CD4-positive, alpha-beta T cell (primary cell): ENCODE results near the gene PRICKLE2. TPM values are rescaled to one million over a fixed set of nuclear protein-coding genes. Genes with fewer than 3 reads are reported as not detected.

ENCODE experiments used
- ATAC-seq: fragments of 200-7000 bp; cut with Tn5 transposase; one replicate; pipeline ENCODE4 v1.10.0; 2022; ENCODE audit warnings: mild to moderate bottlenecking; ENCODE audit not compliant: poor library complexity
- CTCF ChIA-PET: fragments of 350-600 bp; sonication (Branson Sonifier 250); formaldehyde crosslinking; loops from one replicate; lab custom pipeline; 2021; ENCODE audit warnings: antibody characterized with exemption, inconsistent platforms; lab: Charles Lee
- POLR2A ChIA-PET: fragments of 350-600 bp; sonication (Branson Sonifier 250); formaldehyde crosslinking; loops from one replicate; lab custom pipeline; 2021; ENCODE audit warnings: antibody characterized with exemption, inconsistent platforms; lab: Charles Lee
- DNase-seq, 14 experiments: peaks; one replicate each; pipeline ENCODE4 v3.0.0-alpha.2; 2013 to 2020; ENCODE audit warnings: mixed read lengths in 2 of 14
- H3K27ac ChIP-seq, 2 donors: one replicate each; pipeline versions ENCODE4 v1.5.1 to v1.7.0; 2013; ENCODE audit warnings: low read length in 2 of 2, low read depth in 1 of 2, mild to moderate bottlenecking in 1 of 2
- H3K27me3 ChIP-seq, 2 experiments: 1 replicate in 1 of 2; 2 replicates in 1 of 2; pipeline versions ENCODE4 v1.6.1 to v1.7.0; 2013; ENCODE audit warnings: low read length in 2 of 2, control low read depth in 1 of 2, mild to moderate bottlenecking in 1 of 2, moderate library complexity in 1 of 2; ENCODE audit not compliant: insufficient read depth in 2 of 2, control insufficient read depth in 1 of 2
- H3K36me3 ChIP-seq: one replicate; pipeline ENCODE4 v1.6.1; 2013; ENCODE audit warnings: low read length, control low read depth; ENCODE audit not compliant: insufficient read depth
- H3K4me1 ChIP-seq: one replicate; pipeline ENCODE4 v1.6.1; 2013; ENCODE audit warnings: low read length, control low read depth; ENCODE audit not compliant: insufficient read depth
- H3K4me3 ChIP-seq: one replicate; pipeline ENCODE4 v1.5.1; 2013; ENCODE audit warnings: mild to moderate bottlenecking, low read length, moderate library complexity
- H3K9me3 ChIP-seq, 2 experiments: 1 replicate in 1 of 2; 2 replicates in 1 of 2; pipeline versions ENCODE4 v1.6.1 to v1.7.0; 2013; ENCODE audit warnings: low read length in 2 of 2, mild to moderate bottlenecking in 2 of 2, control low read depth in 1 of 2, moderate library complexity in 1 of 2; ENCODE audit not compliant: control insufficient read depth in 1 of 2, insufficient read depth in 1 of 2
- H3K27ac Mint-ChIP-seq: one replicate; pipeline ENCODE4 v1.8.0; 2020; ENCODE audit warnings: mixed read lengths
- H3K27me3 Mint-ChIP-seq: one replicate; pipeline ENCODE4 v1.8.0; 2021; ENCODE audit warnings: mixed read lengths
- H3K36me3 Mint-ChIP-seq: one replicate; pipeline ENCODE4 v1.8.0; 2021; ENCODE audit warnings: low read depth, mixed read lengths
- H3K4me1 Mint-ChIP-seq: one replicate; pipeline ENCODE4 v1.8.0; 2021; ENCODE audit warnings: low read depth, mixed read lengths
- H3K4me3 Mint-ChIP-seq: one replicate; pipeline ENCODE4 v1.8.0; 2020; ENCODE audit warnings: mild to moderate bottlenecking, mixed read lengths
- H3K9me3 Mint-ChIP-seq: one replicate; pipeline ENCODE4 v1.8.0; 2020; ENCODE audit warnings: mixed read lengths
- CTCF ChIP-seq: fragments of 200-600 bp; IDR thresholded peaks from one replicate; pipeline ENCODE4 v1.8.0; 2022; ENCODE audit warnings: antibody characterized with exemption, mild to moderate bottlenecking
- intact Hi-C, 2 experiments: fragments of 100-400 bp; cut with DNase I in 1 of 2; cut with micrococcal nuclease in 1 of 2; formaldehyde crosslinking; loops; one replicate each; pipeline versions ENCODE4 v1.15.1 to v1.9.0; 2023 to 2025; cut with DNase I, micrococcal nuclease
- total RNA-seq, 174 experiments: library from RNA in 2 of 174; stranded (reverse) in 2 of 174; gene quantifications; one replicate each; pipeline ENCODE4 v1.2.3 and lab custom pipeline; 2021 to 2026

Gene PRICKLE2
- total RNA-seq, 2 experiments from 2014 or later = not detected

GRCh38 chr3:64148955-64149653 lies 76.2 kb downstream of the PRICKLE2 start:
- no peak for TF ChIP-seq CTCF
- Histone ChIP-seq H3K27ac (no peak overlapping the region), H3K9me3 (peaks cover 0 to 14% of the 10 kb centered on the region in 2 experiments), H3K27me3 (no peaks in the 10 kb centered on the region), H3K36me3 (no peaks in the 10 kb centered on the region), H3K4me1 (no peaks in the 10 kb centered on the region), H3K4me3 (no peak overlapping the region)
- CTCF ChIA-PET = no interaction called here
- POLR2A ChIA-PET = no interaction called here
- Mint-ChIP-seq H3K4me1 (no peaks in the 10 kb centered on the region), H3K4me3 (no peak overlapping the region), H3K27me3 (peaks cover 9% of the 10 kb centered on the region), H3K36me3 (no peaks in the 10 kb centered on the region), H3K9me3 (no peaks in the 10 kb centered on the region), H3K27ac (no peak overlapping the region)
- DNase-seq (no peak), ATAC-seq (no peak)
- intact Hi-C loops = no loop called here

- Histone ChIP-seq H3K4me1 (no peaks in the 10 kb centered on the region), H3K27ac (no peak overlapping the region), H3K4me3 (no peak overlapping the region), H3K27me3 (no peaks in the 10 kb centered on the region), H3K9me3 (peaks cover 0 to 14% of the 10 kb centered on the region in 2 experiments), H3K36me3 (no peaks in the 10 kb centered on the region)
- intact Hi-C loops = no loop called here
- H3K36me3 Mint-ChIP-seq = no peaks in the 10 kb centered on the region
- H3K27me3 Mint-ChIP-seq = peaks cover 9% of the 10 kb centered on the region
- no peaks in the 10 kb centered on the region for H3K9me3 Mint-ChIP-seq
- POLR2A ChIA-PET = no interaction called here
- no peak overlapping the region for H3K27ac Mint-ChIP-seq
- no peaks in the 10 kb centered on the region for H3K4me1 Mint-ChIP-seq
- CTCF ChIA-PET = no interaction called here
- no peak for ATAC-seq
- DNase-seq = no peak
- H3K4me3 Mint-ChIP-seq = no peak overlapping the region
- TF ChIP-seq CTCF = no peak
Measured at GRCh38 chr3:64147211-64147610, 78.1 kb downstream of the PRICKLE2 start.

- H3K27me3 Mint-ChIP-seq = peaks cover 9% of the 10 kb centered on the region
- no peaks in the 10 kb centered on the region for H3K4me1 Mint-ChIP-seq
- ATAC-seq = no peak
- H3K4me1 ChIP-seq = no peaks in the 10 kb centered on the region
- H3K9me3 Mint-ChIP-seq = no peaks in the 10 kb centered on the region
- no peak for DNase-seq
- no peak overlapping the region for H3K27ac ChIP-seq
- H3K36me3 Mint-ChIP-seq = no peaks in the 10 kb centered on the region
- TF ChIP-seq CTCF = no peak
- H3K4me3 ChIP-seq = no peak overlapping the region
- peaks cover 0 to 14% of the 10 kb centered on the region in 2 experiments for H3K9me3 ChIP-seq
- CTCF ChIA-PET = no interaction called here
- no peak overlapping the region for H3K27ac Mint-ChIP-seq
- no peaks in the 10 kb centered on the region for H3K27me3 ChIP-seq
- H3K4me3 Mint-ChIP-seq = no peak overlapping the region
- no peaks in the 10 kb centered on the region for H3K36me3 ChIP-seq
- intact Hi-C loops = no loop called here
- POLR2A ChIA-PET = no interaction called here
Measured at GRCh38 chr3:64145438-64145837, 79.8 kb downstream of the PRICKLE2 start.
